Measurements from ENCODE around the gene FHL2.

- no peak for TF ChIP-seq NFRKB (IDR thresholded peaks at IDR 0.05)
- TF ChIP-seq ARNT (IDR thresholded peaks at IDR 0.05) = no peak
- no peak for TF ChIP-seq FOXA1 (IDR thresholded peaks at IDR 0.05)
- no peak for TF ChIP-seq BHLHE40 (IDR thresholded peaks at IDR 0.05; ENCODE audit: borderline replicate concordance)
- TF ChIP-seq L3MBTL2 (conservative IDR thresholded peaks at IDR 0.05) = no peak
- TF ChIP-seq FOXM1 (IDR thresholded peaks at IDR 0.05; ENCODE audit: borderline replicate concordance) = no peak
- no peak for TF ChIP-seq PKNOX1 (IDR thresholded peaks at IDR 0.05)
- TF ChIP-seq SUZ12 (IDR thresholded peaks at IDR 0.05) = no peak
- TF ChIP-seq ZNF384 (IDR thresholded peaks at IDR 0.05) = no peak
- no peak for TF ChIP-seq ELF4 (IDR thresholded peaks at IDR 0.05)
- no peak for TF ChIP-seq TARDBP (IDR thresholded peaks at IDR 0.05)
- no peak for TF ChIP-seq LEF1 (IDR thresholded peaks at IDR 0.05; ENCODE audit: borderline replicate concordance)
These were observed 75.7 kb downstream of the FHL2 start for GRCh38 chr2:105323111-105323510.
